Subcutaneous abdominal adipose tissue (tissue), 5 donors: Measurements from ENCODE around the gene NAV2.

Experiments used
- H3K27ac ChIP-seq: one replicate; pipeline ENCODE4 v1.7.0; 2013; ENCODE audit warnings: low read depth, mild to moderate bottlenecking, inconsistent platforms, low read length, moderate library complexity
- H3K27me3 ChIP-seq, 5 donors: one replicate each; pipeline ENCODE4 v1.7.0; 2013; ENCODE audit warnings: low read length in 5 of 5, inconsistent platforms in 1 of 5; ENCODE audit not compliant: control insufficient read depth in 5 of 5, insufficient read depth in 4 of 5
- H3K36me3 ChIP-seq, 5 donors: one replicate each; pipeline ENCODE4 v1.7.0; 2013; ENCODE audit warnings: low read length in 5 of 5; ENCODE audit not compliant: control insufficient read depth in 5 of 5, insufficient read depth in 5 of 5
- H3K4me1 ChIP-seq, 5 donors: one replicate each; pipeline ENCODE4 v1.7.0; 2013; ENCODE audit warnings: low read length in 5 of 5, mild to moderate bottlenecking in 3 of 5, moderate library complexity in 1 of 5; ENCODE audit not compliant: control insufficient read depth in 5 of 5, insufficient read depth in 5 of 5
- H3K4me3 ChIP-seq, 5 donors: one replicate each; pipeline ENCODE4 v1.7.0; 2013; ENCODE audit warnings: low read length in 5 of 5, low read depth in 1 of 5
- H3K9ac ChIP-seq, 5 donors: one replicate each; pipeline ENCODE4 v1.7.0; 2013; ENCODE audit warnings: low read length in 5 of 5, mild to moderate bottlenecking in 4 of 5, moderate library complexity in 3 of 5
- H3K9me3 ChIP-seq, 5 donors: one replicate each; pipeline ENCODE4 v1.7.0; 2013; ENCODE audit warnings: low read length in 5 of 5; ENCODE audit not compliant: control insufficient read depth in 5 of 5
- donor health status: healthy.
- donor health status: healthy.
- donor health status: healthy.
- donor health status: healthy.
- donor health status: healthy.

NAV2 gene

GRCh38 chr11:19728436-19728835, 15.8 kb downstream of the NAV2 start:
- Histone ChIP-seq H3K36me3 (no peaks in the 10 kb centered on the region), H3K4me1 (peaks cover 0 to 7% (median 1%) of the 10 kb centered on the region in 5 donors), H3K4me3 (no peak overlapping the region), H3K9ac (no peak overlapping the region), H3K27ac (no peak overlapping the region), H3K27me3 (no peaks in the 10 kb centered on the region), H3K9me3 (no peaks in the 10 kb centered on the region)

GRCh38 chr11:19729141-19729540, 16.5 kb downstream of the NAV2 start:
- H3K27ac ChIP-seq = no peak overlapping the region
- H3K4me3 ChIP-seq = no peak overlapping the region
- H3K27me3 ChIP-seq = no peaks in the 10 kb centered on the region
- no peaks in the 10 kb centered on the region for H3K9me3 ChIP-seq
- H3K9ac ChIP-seq = no peak overlapping the region
- no peaks in the 10 kb centered on the region for H3K36me3 ChIP-seq
- H3K4me1 ChIP-seq = peaks cover 0 to 4% (median 0%) of the 10 kb centered on the region in 5 donors

- Histone ChIP-seq H3K9ac (no peak overlapping the region), H3K36me3 (no peaks in the 10 kb centered on the region), H3K9me3 (no peaks in the 10 kb centered on the region), H3K27ac (no peak overlapping the region), H3K27me3 (no peaks in the 10 kb centered on the region), H3K4me3 (no peak overlapping the region), H3K4me1 (peaks cover 0 to 4% (median 0%) of the 10 kb centered on the region in 5 donors)
These were observed 17.7 kb downstream of the NAV2 start for GRCh38 chr11:19730373-19730772.

- no peak overlapping the region for H3K9ac ChIP-seq
- no peak overlapping the region for H3K27ac ChIP-seq
- H3K9me3 ChIP-seq = no peaks in the 10 kb centered on the region
- H3K4me1 ChIP-seq = peaks cover 0 to 4% (median 0%) of the 10 kb centered on the region in 5 donors
- H3K36me3 ChIP-seq = no peaks in the 10 kb centered on the region
- no peak overlapping the region for H3K4me3 ChIP-seq
- no peaks in the 10 kb centered on the region for H3K27me3 ChIP-seq
These were observed 21.5 kb downstream of the NAV2 start for GRCh38 chr11:19734171-19734570.

- H3K4me3 ChIP-seq = no peak overlapping the region
- H3K36me3 ChIP-seq = no peaks in the 10 kb centered on the region
- H3K27me3 ChIP-seq = no peaks in the 10 kb centered on the region
- H3K9me3 ChIP-seq = no peaks in the 10 kb centered on the region
- H3K9ac ChIP-seq = no peak overlapping the region
- no peak overlapping the region for H3K27ac ChIP-seq
- peaks cover 0 to 4% (median 0%) of the 10 kb centered on the region in 5 donors for H3K4me1 ChIP-seq
These were observed 22.7 kb downstream of the NAV2 start for GRCh38 chr11:19735157-19735908.

- H3K4me1 ChIP-seq = peaks cover 0 to 4% (median 0%) of the 10 kb centered on the region in 5 donors
- no peaks in the 10 kb centered on the region for H3K9me3 ChIP-seq
- H3K9ac ChIP-seq = no peak overlapping the region
- no peak overlapping the region for H3K27ac ChIP-seq
- no peaks in the 10 kb centered on the region for H3K27me3 ChIP-seq
- no peaks in the 10 kb centered on the region for H3K36me3 ChIP-seq
- H3K4me3 ChIP-seq = no peak overlapping the region
These were observed 23.4 kb downstream of the NAV2 start for GRCh38 chr11:19735909-19736498.

- no peak overlapping the region for H3K27ac ChIP-seq
- no peak overlapping the region for H3K4me3 ChIP-seq
- no peaks in the 10 kb centered on the region for H3K9me3 ChIP-seq
- H3K27me3 ChIP-seq = no peaks in the 10 kb centered on the region
- no peaks in the 10 kb centered on the region for H3K36me3 ChIP-seq
- peaks cover 0 to 4% (median 0%) of the 10 kb centered on the region in 5 donors for H3K4me1 ChIP-seq
- no peak overlapping the region for H3K9ac ChIP-seq
These were observed 24.2 kb downstream of the NAV2 start for GRCh38 chr11:19736831-19737230.

GRCh38 chr11:19737575-19737974, 24.9 kb downstream of the NAV2 start:
- Histone ChIP-seq H3K27ac (no peak overlapping the region), H3K4me3 (no peak overlapping the region), H3K9me3 (no peaks in the 10 kb centered on the region), H3K27me3 (no peaks in the 10 kb centered on the region), H3K9ac (no peak overlapping the region), H3K36me3 (no peaks in the 10 kb centered on the region), H3K4me1 (peaks cover 0 to 4% (median 0%) of the 10 kb centered on the region in 5 donors)

GRCh38 chr11:19738124-19738523, 25.5 kb downstream of the NAV2 start:
- Histone ChIP-seq H3K27me3 (no peaks in the 10 kb centered on the region), H3K9me3 (no peaks in the 10 kb centered on the region), H3K4me1 (peaks cover 0 to 4% (median 0%) of the 10 kb centered on the region in 5 donors), H3K36me3 (no peaks in the 10 kb centered on the region), H3K9ac (no peak overlapping the region), H3K4me3 (no peak overlapping the region), H3K27ac (no peak overlapping the region)

GRCh38 chr11:19739872-19740271, 27.2 kb downstream of the NAV2 start:
- no peak overlapping the region for H3K4me3 ChIP-seq
- H3K27ac ChIP-seq = no peak overlapping the region
- H3K4me1 ChIP-seq = peaks cover 0 to 4% (median 0%) of the 10 kb centered on the region in 5 donors
- H3K9ac ChIP-seq = no peak overlapping the region
- H3K9me3 ChIP-seq = no peaks in the 10 kb centered on the region
- H3K27me3 ChIP-seq = no peaks in the 10 kb centered on the region
- H3K36me3 ChIP-seq = no peaks in the 10 kb centered on the region
